Measurements from ENCODE around the gene MTMR1.

GRCh38 chrX:150765782-150766350, 72.7 kb downstream of the MTMR1 start:
- no peak for TF ChIP-seq TSHZ2 (CRISPR knock-in tag; IDR thresholded peaks at IDR 0.05)
- no peak for TF ChIP-seq PATZ1 (CRISPR knock-in tag; IDR thresholded peaks at IDR 0.05; ENCODE audit: borderline replicate concordance)
- no peak for TF ChIP-seq PPARA (CRISPR knock-in tag; IDR thresholded peaks at IDR 0.05; ENCODE audit: borderline replicate concordance)
- no peak for TF ChIP-seq ZC3H10 (CRISPR knock-in tag; IDR thresholded peaks at IDR 0.05)
